Middle frontal gyrus (tissue), 1 donor: ENCODE data around the gene HMGXB3.

Experiments used
- DNase-seq: peaks from one replicate; pipeline ENCODE4 v3.0.0-alpha.2; 2015; ENCODE audit warnings: low spot score; ENCODE audit errors: extremely low spot score

The HMGXB3 gene

GRCh38 chr5:150000256-150000989 lies at the start of gene HMGXB3, which contains the start of gene TIGD6:
Gene HMGXB3 (plus strand): TSS chr5:150000739. CDS start chr5:150004853, 4,114 bp downstream.
Gene TIGD6 (minus strand): TSS chr5:150000654. CDS start chr5:149996348, 4,306 bp downstream.
- DNase-seq: peak; percentile 88

DNA sequence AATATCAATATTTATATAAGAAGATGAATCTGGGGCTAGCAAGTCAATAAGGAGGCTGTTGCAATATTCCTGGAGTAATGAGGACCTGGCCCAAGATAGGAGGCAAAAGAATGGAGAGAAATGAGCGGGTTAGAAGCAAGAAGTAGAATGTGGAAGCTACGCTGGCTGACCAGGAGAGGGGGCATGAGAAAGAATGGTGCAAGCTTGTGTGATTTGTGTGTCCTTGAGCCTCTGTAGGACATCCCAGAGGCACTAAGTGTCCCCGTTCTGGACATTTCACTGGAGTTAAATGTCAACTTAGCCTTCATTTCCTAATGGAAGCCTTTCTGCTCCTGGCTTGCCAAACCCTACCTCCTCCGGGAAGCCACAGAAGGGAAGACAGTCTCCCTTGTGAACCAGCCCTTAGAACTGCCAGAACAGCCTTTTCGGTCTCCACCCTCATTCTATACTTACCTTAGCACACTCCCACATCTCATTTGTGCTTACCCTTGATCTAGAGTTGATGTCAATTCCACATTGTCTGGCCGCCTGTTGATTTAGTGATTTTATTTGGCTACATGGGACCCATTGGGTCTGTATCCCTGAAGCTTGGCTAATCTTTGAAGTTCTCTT lies 49.3 kb upstream of the HMGXB3 start:
- no peak for DNase-seq

GRCh38 chr5:149953436-149954121 lies 47.0 kb upstream of the HMGXB3 start:
- no peak for DNase-seq

GRCh38 chr5:149954798-149955197 lies 45.7 kb upstream of the HMGXB3 start:
- no peak for DNase-seq

DNA sequence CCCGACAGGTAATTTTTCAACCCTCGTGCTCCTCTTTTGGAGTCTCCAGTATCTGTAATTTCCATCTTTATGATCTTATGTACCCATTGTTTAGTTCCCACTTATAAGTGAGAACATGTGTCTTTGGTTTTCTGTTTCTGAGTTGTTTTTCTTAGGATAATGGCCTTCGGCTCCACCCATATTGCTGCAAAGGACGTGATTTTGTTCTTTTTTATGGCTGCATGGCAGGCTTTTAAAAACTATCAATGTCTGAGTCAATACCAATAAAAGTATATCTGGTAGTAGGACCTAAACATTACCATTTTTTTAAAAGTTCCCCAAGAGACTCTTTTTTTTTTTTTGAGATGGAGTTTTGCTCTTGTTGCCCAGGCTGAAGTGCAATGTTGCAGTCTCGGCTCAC lies 43.9 kb upstream of the HMGXB3 start:
- DNase-seq: no peak

DNA sequence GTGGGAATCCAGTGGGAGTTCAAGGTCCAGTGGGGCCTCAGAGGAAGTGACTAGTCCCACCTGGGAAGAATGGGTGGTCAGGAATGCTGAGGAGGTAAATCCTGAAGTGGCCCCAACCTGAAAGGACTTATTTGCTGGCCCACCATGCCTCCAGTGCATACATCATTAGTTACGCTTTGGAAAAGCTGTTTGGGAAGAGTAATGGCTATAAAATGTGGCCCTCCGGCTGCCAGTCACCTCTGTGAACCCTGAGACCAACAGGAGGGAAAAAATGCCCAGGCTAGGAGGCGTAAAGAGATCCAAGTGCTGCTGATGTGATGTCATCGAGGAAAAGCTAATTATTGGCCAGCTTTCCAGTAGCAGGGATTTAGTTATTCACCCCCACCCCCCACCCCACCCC lies 42.7 kb upstream of the HMGXB3 start:
- DNase-seq: no peak

DNA sequence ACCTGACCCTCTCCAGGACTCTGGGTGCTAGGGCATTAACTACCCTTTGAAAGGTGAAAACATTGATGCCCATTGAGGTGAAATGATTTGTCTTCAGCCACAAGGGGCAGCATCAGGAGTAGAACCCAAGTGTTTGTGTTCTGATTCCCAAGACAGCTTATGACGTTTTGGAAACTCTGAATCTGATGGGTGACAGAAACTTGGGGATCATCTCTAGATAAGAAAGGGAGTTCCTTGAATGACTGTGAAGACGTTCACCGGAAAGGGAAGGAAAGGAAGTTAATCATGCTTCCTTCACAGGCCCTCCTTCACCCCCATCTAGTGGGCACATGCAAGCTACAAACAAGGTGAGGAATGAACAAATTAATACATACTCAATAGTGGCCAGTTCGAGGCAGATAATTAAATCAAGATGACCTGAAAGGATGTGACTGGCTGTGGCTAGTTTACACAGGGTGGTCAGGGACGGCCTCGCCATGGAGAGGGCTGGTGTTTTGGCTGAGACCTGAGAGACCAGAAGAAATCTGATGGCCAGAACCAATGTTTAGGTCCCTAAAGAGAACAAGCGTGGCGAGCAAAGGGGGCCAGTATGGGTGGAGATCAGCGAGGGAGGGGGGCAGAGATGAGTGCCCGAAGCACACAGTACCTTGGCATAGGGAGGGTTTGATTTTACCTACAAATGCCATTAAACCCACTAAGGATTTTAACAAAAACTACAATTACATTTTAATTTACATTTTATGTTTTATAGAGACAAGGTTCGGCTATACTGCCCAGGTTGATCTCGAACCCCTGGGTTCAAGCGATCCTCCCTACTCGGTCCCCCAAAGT lies 40.9 kb upstream of the HMGXB3 start:
- DNase-seq: no peak

- peak; percentile 95 for DNase-seq
These were observed 40.0 kb upstream of the HMGXB3 start, which contains the start of gene SLC26A2 for GRCh38 chr5:149960272-149961185. Gene SLC26A2 (plus strand): TSS chr5:149960758. CDS start chr5:149977653, 16,895 bp downstream.

DNA sequence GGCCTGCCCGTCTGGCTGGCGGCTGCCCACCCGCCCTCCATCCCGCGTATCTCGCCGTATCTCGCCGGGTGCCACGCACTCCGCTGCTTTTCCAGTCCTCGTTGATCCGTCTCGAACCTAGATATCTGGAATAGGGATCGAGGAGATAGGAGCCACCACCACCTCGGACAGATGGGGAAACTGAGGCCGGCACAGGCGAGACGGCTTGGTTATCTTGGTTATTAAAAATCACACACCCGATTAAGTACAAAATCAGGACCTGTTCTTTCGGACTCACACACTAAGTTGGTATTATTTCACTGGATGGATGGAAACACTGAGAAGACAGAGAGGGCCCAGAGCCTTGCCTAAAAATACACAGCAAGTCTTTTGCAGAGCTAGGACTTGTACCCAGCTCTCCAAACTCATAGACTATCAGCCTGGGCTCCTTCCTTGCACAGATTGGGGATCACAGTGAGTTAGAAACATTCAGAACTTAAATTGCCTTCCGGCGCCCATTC lies 39.3 kb upstream of the HMGXB3 start:
- DNase-seq: no peak

DNA sequence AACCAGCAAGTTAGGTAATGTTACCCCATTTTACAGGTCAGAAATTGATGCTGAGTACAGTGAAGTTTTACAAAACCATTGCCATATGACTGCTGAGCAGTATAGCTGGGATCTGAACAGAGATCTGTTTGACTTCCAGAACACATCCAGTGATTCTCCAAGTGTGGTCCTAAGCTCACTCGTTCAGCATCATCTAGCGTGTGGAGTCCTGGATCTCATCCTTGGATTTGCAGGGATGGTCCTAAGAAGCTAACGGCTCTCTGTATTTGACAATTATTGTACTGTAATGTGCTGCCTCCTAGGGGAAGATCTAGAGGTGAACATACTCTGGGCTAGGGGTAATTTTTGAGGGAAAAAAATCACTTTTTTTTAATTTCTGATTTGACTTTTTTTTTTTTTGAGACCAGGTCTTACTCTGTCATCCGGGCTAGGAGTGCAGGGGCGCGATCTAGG lies 38.6 kb upstream of the HMGXB3 start:
- no peak for DNase-seq

DNA sequence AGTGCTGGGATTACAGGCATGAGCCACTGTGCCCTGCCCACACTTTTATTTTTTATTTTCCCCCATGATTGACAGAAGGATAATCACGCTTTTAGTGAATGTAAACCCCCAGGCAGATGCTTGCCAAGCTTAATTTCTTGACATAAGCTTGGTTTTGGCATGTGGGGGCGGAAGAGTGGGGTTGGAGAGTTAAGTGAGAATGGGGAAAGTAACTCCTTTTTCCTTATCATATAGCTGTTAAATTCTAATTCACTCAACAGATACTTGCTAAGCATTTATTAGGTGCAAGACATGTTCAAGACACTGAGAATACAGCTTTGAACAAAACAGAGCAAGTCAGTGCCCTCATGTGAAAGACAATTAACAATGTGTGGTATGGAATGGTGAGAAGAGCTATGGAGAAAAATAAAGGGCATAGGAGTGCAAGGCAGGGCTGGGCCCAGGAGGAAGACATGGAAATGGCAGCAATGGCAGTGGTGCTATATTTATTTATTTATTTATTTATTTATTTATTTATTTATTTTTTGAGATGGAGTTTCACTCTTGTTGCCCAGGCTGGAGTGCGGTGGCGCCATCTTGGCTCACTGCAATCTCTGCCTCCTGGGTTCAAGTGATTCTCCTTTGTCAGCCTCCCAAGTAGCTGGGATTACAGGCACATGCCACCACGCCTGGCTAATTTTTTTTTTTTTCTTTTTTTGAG lies 37.8 kb upstream of the HMGXB3 start:
- no peak for DNase-seq

DNA sequence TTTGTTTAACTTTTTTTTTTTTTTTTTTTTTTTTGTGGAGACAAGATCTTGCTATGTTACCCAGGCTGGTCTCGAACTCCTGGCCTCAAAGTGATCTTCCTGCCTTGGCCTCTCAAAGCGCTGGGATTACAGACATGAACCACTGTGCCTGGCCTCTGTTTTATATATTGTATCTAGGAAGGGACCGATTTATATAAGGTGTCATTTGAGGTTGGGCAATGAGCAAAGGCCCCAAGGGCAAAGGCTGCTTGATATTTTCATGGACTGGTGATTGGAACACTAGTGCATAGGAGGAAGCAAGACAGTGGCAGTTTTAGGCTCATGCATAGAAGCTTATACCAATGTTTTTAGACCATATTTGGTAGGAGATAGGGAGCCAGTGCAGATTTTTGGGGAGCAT lies 36.8 kb upstream of the HMGXB3 start:
- no peak for DNase-seq

DNA sequence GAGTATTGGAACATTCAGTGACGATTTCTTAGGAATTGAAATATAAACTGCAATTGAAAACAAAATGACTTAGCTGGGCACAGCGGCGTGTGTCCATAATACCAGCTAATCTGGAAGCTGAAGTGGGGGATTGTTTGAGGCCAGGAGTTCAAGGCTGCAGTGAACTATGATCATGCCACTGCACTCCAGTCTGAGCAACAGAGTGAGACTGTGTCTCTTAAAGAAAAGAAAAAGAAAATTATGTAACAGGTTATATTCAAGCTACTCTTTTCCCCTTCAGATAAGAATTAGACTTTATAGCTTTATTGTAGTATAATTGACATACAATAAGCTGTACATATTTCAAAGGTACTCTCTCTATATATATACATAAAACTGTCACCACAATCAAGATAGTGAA lies 33.6 kb upstream of the HMGXB3 start:
- DNase-seq: no peak

GRCh38 chr5:149969181-149969930 lies 31.2 kb upstream of the HMGXB3 start:
- no peak for DNase-seq

- no peak for DNase-seq
These were observed 25.1 kb upstream of the HMGXB3 start for GRCh38 chr5:149975409-149975808.

GRCh38 chr5:149979896-149980295 lies 20.6 kb upstream of the HMGXB3 start:
- DNase-seq: no peak

GRCh38 chr5:149981206-149981605 lies 19.3 kb upstream of the HMGXB3 start:
- DNase-seq: no peak

GRCh38 chr5:149982505-149982904 lies 18.0 kb upstream of the HMGXB3 start:
- no peak for DNase-seq

DNA sequence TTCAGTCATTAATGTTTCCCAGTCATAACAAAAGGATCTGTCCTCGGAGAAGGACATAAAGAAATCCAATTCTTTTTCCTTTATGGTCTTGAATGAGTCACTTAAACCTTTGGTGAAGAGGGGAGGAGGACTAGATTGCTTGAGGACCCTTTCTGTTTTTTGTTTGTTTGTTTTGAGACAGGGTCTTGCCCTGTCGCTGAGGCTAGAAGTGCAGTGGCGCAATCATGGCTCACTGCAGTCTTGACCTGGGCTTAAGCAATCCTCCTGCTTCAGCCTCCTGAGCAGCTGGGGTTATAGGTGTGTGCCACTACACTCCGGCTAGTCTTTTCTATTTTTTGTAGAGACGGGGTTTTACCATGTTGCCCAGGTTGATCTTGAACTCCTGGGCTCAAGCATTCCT lies 12.4 kb upstream of the HMGXB3 start:
- no peak for DNase-seq
